ENCODE measurements around the gene SEPHS1. TPM values are rescaled to one million over a fixed set of nuclear protein-coding genes. Genes with fewer than 3 reads are reported as not detected.

SEPHS1 gene
- polyA plus RNA-seq, 1 experiment, result 76.9 TPM

DNA sequence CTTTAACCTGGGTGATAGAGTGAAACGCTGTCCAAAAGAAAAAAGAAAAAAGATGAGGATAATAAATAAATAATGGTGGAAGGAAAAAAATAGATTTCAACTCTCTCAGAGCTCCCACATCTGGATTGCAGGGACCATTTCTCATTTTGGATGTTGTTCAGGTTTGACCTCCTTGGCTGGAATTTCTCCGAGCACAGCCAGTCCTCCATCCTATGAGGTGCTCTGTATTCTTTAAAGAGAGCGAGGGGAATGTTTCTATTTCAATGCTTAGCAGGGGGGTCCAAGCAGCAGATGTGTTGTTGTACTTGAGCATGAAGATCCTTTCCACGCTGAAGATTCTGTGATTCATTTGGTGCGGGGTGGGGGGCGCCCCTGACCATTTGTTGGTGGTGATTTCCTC is 17.7 kb upstream of the SEPHS1 start:
- H3K9me3 ChIP-seq (ENCODE audit: control insufficient read depth, insufficient read depth, low read length), result no peaks in the 10 kb centered on the region; the same call in 1 of the 2 replicates
- CTCF ChIA-PET, result interaction anchor here (0.6 to 1.4 kb wide), 2 partner anchors 72 to 75 kb away, joined by 4 to 7 read pairs; no protein-coding TSS in a partner anchor
- H3K27me3 ChIP-seq (ENCODE audit: control insufficient read depth, insufficient read depth, low read length), result peaks cover 3% of the 10 kb centered on the region
- H3K27ac ChIP-seq (ENCODE audit: low read depth, low read length), result no peak overlapping the region
- POLR2A ChIA-PET, result no interaction called here
- no peak for DNase-seq (ENCODE audit: low read depth, low spot score)
- no peak overlapping the region for H3K4me3 ChIP-seq (ENCODE audit: low read depth, low read length)
- no peak for TF ChIP-seq CTCF (IDR thresholded peaks at IDR 0.05; ENCODE audit: low read depth, low read length)

DNA sequence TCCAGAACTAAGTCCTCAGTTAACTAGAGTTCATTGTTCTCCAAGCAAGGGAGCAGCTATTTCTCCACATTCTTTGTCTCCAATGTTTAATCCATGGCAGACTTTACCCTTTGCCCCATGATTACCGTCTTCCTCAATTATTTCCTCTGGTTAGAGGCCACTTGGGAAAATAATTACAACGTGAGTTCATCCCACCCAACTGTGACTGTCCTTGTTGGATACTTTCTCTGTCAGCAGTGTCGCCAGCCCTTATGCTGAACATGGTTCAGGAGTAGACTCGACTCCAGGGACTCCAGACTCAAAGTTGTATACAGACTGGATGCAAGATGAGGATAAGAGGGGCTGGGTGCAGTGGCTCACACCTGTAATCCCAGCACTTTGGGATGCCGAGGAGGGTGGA is 17.1 kb upstream of the SEPHS1 start:
- CTCF ChIA-PET, result interaction anchor here (0.6 kb wide), 1 partner anchor 72 kb away, joined by 7 read pairs; no protein-coding TSS in a partner anchor
- H3K9me3 ChIP-seq (ENCODE audit: control insufficient read depth, insufficient read depth, low read length), result no peaks in the 10 kb centered on the region; the same call in 1 of the 2 replicates
- H3K27me3 ChIP-seq (ENCODE audit: control insufficient read depth, insufficient read depth, low read length), result peaks cover 3% of the 10 kb centered on the region
- POLR2A ChIA-PET, result no interaction called here
- no peak overlapping the region for H3K27ac ChIP-seq (ENCODE audit: low read depth, low read length)
- H3K4me3 ChIP-seq (ENCODE audit: low read depth, low read length), result no peak overlapping the region
- TF ChIP-seq CTCF (IDR thresholded peaks at IDR 0.05; ENCODE audit: low read depth, low read length), result no peak
- no peak for DNase-seq (ENCODE audit: low read depth, low spot score)

GRCh38 chr10:13360587-13360986 is 12.5 kb upstream of the SEPHS1 start:
- H3K9me3 ChIP-seq (ENCODE audit: control insufficient read depth, insufficient read depth, low read length), result no peaks in the 10 kb centered on the region; the same call in 1 of the 2 replicates
- POLR2A ChIA-PET, result no interaction called here
- no peak overlapping the region for H3K4me3 ChIP-seq (ENCODE audit: low read depth, low read length)
- TF ChIP-seq CTCF (IDR thresholded peaks at IDR 0.05; ENCODE audit: low read depth, low read length), result no peak
- H3K27ac ChIP-seq (ENCODE audit: low read depth, low read length), result no peak overlapping the region
- CTCF ChIA-PET, result no interaction called here
- peaks cover 6% of the 10 kb centered on the region for H3K27me3 ChIP-seq (ENCODE audit: control insufficient read depth, insufficient read depth, low read length)
- no peak for DNase-seq (ENCODE audit: low read depth, low spot score)

DNA sequence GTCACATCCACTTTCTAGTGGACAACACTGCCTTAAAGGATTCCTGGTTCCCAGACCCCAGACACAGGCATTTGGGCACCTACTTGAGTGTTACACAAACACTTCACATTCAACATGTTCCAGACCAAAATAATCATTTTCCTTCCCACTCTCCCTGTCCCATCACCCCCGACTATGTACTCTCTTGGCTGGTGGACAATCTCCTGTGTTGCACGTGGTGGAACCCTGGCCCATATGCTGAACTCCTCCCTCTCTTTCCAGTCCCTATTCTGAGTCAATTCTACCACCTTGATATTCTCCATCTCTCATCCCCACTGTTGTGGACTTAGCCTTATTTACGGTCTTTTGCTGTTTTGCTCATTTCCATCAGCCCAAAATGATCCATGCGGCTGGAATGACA is 8.3 kb upstream of the SEPHS1 start:
- no peak for TF ChIP-seq CTCF (IDR thresholded peaks at IDR 0.05; ENCODE audit: low read depth, low read length)
- Histone ChIP-seq H3K27me3 (ENCODE audit: control insufficient read depth, insufficient read depth, low read length) (peaks cover 18% of the 10 kb centered on the region), H3K9me3 (ENCODE audit: control insufficient read depth, insufficient read depth, low read length) (no peaks in the 10 kb centered on the region), H3K4me3 (ENCODE audit: low read depth, low read length) (no peak overlapping the region), H3K27ac (ENCODE audit: low read depth, low read length) (no peak overlapping the region)
- no peak for DNase-seq (ENCODE audit: low read depth, low spot score)
- POLR2A ChIA-PET, result no interaction called here
- CTCF ChIA-PET, result no interaction called here

GRCh38 chr10:13354783-13355182 is 6.7 kb upstream of the SEPHS1 start:
- no peak overlapping the region for H3K27ac ChIP-seq (ENCODE audit: low read depth, low read length)
- H3K9me3 ChIP-seq (ENCODE audit: control insufficient read depth, insufficient read depth, low read length), result no peaks in the 10 kb centered on the region
- H3K27me3 ChIP-seq (ENCODE audit: control insufficient read depth, insufficient read depth, low read length), result peaks cover 20% of the 10 kb centered on the region
- no peak for DNase-seq (ENCODE audit: low read depth, low spot score)
- ChIA-PET CTCF (no interaction called here), POLR2A (no interaction called here)
- H3K4me3 ChIP-seq (ENCODE audit: low read depth, low read length), result no peak overlapping the region
- TF ChIP-seq CTCF (IDR thresholded peaks at IDR 0.05; ENCODE audit: low read depth, low read length), result no peak

Data from AG04450 (cell line).